ENCODE results near the gene CRACR2B.

The CRACR2B gene

GRCh38 chr11:802018-802617 is 25.6 kb upstream of the CRACR2B start:
- Histone ChIP-seq H3K4me1 (ENCODE audit: control insufficient read depth in 1 of 2, insufficient read depth in 1 of 2, low read depth in 1 of 2, low read length in 1 of 2) (peaks cover 27 to 38% of the 10 kb centered on the region in 2 experiments), H3K4me3 (ENCODE audit: low read depth in 1 of 2, low read length in 1 of 2) (no peak overlapping the region), H3K36me3 (no peaks in the 10 kb centered on the region), H3K27me3 (no peaks in the 10 kb centered on the region), H3K9me3 (no peaks in the 10 kb centered on the region), H3K27ac (no peak overlapping the region)
- TF ChIP-seq CTCF (IDR thresholded peaks at IDR 0.05): no peak

GRCh38 chr11:802693-803466 is 24.8 kb upstream of the CRACR2B start:
- Histone ChIP-seq H3K27me3 (no peaks in the 10 kb centered on the region), H3K36me3 (no peaks in the 10 kb centered on the region), H3K27ac (no peak overlapping the region), H3K4me1 (ENCODE audit: control insufficient read depth in 1 of 2, insufficient read depth in 1 of 2, low read depth in 1 of 2, low read length in 1 of 2) (peaks cover 19 to 31% of the 10 kb centered on the region in 2 experiments), H3K9me3 (no peaks in the 10 kb centered on the region), H3K4me3 (ENCODE audit: low read depth in 1 of 2, low read length in 1 of 2) (no peak overlapping the region)
- no peak for TF ChIP-seq CTCF (IDR thresholded peaks at IDR 0.05)

- no peaks in the 10 kb centered on the region for H3K36me3 ChIP-seq
- H3K27ac ChIP-seq: no peak overlapping the region
- peaks cover 20 to 28% of the 10 kb centered on the region in 2 experiments for H3K4me1 ChIP-seq (ENCODE audit: control insufficient read depth in 1 of 2, insufficient read depth in 1 of 2, low read depth in 1 of 2, low read length in 1 of 2)
- H3K9me3 ChIP-seq: no peaks in the 10 kb centered on the region
- TF ChIP-seq CTCF (IDR thresholded peaks at IDR 0.05): no peak
- H3K27me3 ChIP-seq: no peaks in the 10 kb centered on the region
- H3K4me3 ChIP-seq (ENCODE audit: low read depth in 1 of 2, low read length in 1 of 2): no peak overlapping the region
Observed at GRCh38 chr11:803467-803742, 24.3 kb upstream of the CRACR2B start.

- H3K4me3 ChIP-seq (ENCODE audit: low read depth in 1 of 2, low read length in 1 of 2): peak overlapping the region; percentile 65 to 75
- no peaks in the 10 kb centered on the region for H3K27me3 ChIP-seq
- TF ChIP-seq CTCF (IDR thresholded peaks at IDR 0.05): no peak
- H3K4me1 ChIP-seq (ENCODE audit: control insufficient read depth in 1 of 2, insufficient read depth in 1 of 2, low read depth in 1 of 2, low read length in 1 of 2): peaks cover 24 to 31% of the 10 kb centered on the region in 2 experiments
- H3K9me3 ChIP-seq: no peaks in the 10 kb centered on the region
- no peaks in the 10 kb centered on the region for H3K36me3 ChIP-seq
- H3K27ac ChIP-seq: peak overlapping the region; percentile 81
Observed at GRCh38 chr11:803770-804598, 23.7 kb upstream of the CRACR2B start.

- Histone ChIP-seq H3K4me1 (ENCODE audit: control insufficient read depth in 1 of 2, insufficient read depth in 1 of 2, low read depth in 1 of 2, low read length in 1 of 2) (peaks cover 26 to 35% of the 10 kb centered on the region in 2 experiments), H3K9me3 (no peaks in the 10 kb centered on the region), H3K36me3 (no peaks in the 10 kb centered on the region), H3K27me3 (no peaks in the 10 kb centered on the region), H3K27ac (peak overlapping the region; percentile 81), H3K4me3 (ENCODE audit: low read depth in 1 of 2, low read length in 1 of 2) (peak overlapping the region; percentile 65 to 75)
- no peak for TF ChIP-seq CTCF (IDR thresholded peaks at IDR 0.05)
Observed at GRCh38 chr11:804599-804964, 23.1 kb upstream of the CRACR2B start.

All from neutrophil (primary cell).